ENCODE measurements around the gene ANKDD1B. TPM values are rescaled to one million over a fixed set of nuclear protein-coding genes. Genes with fewer than 3 reads are reported as not detected.
"Not testable (repeated sequence)": the region's sequence is repeated elsewhere in the genome, so short reads cannot be mapped to it uniquely, and the experiment has no call there.

Gene ANKDD1B
- total RNA-seq, 2 donors from 2014 or later, result 3.6 to 6.3 TPM

DNA sequence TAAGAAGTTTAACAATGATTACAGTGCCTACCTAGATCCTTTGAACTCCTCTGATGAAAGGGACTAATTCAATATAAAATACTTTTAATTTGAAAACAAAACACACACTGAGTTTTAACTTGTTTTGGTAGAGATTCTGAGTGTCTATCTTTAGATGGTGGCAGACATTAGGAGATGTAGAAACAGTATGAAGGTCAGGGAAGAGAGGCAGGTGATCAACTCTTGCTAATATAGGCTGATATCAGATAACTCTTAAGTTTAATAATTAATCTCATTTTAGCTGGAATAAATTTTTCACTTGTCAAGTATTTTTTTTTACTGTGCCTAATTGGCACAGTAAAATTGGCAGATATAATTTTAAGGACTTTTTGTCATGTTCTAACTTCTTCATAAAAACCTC, 75.2 kb downstream of the ANKDD1B start:
- TF ChIP-seq, protein P1, sequence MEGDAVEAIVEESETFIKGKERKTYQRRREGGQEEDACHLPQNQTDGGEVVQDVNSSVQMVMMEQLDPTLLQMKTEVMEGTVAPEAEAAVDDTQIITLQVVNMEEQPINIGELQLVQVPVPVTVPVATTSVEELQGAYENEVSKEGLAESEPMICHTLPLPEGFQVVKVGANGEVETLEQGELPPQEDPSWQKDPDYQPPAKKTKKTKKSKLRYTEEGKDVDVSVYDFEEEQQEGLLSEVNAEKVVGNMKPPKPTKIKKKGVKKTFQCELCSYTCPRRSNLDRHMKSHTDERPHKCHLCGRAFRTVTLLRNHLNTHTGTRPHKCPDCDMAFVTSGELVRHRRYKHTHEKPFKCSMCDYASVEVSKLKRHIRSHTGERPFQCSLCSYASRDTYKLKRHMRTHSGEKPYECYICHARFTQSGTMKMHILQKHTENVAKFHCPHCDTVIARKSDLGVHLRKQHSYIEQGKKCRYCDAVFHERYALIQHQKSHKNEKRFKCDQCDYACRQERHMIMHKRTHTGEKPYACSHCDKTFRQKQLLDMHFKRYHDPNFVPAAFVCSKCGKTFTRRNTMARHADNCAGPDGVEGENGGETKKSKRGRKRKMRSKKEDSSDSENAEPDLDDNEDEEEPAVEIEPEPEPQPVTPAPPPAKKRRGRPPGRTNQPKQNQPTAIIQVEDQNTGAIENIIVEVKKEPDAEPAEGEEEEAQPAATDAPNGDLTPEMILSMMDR (IDR thresholded peaks at IDR 0.05), result no peak
- no peak for DNase-seq
- no peaks in the 10 kb centered on the region for H3K27me3 ChIP-seq
- no peaks in the 10 kb centered on the region for H3K9me3 ChIP-seq
- H3K27ac ChIP-seq, result no peak overlapping the region
- H3K9ac ChIP-seq (ENCODE audit: low read depth in 2 of 2, low read length in 2 of 2), result no peak overlapping the region
- intact Hi-C loops (cut with DNase I), result no loop called here
- no peaks in the 10 kb centered on the region for H3K4me1 ChIP-seq
- no peaks in the 10 kb centered on the region for H3K36me3 ChIP-seq
- no peak overlapping the region for H3K4me3 ChIP-seq

DNA sequence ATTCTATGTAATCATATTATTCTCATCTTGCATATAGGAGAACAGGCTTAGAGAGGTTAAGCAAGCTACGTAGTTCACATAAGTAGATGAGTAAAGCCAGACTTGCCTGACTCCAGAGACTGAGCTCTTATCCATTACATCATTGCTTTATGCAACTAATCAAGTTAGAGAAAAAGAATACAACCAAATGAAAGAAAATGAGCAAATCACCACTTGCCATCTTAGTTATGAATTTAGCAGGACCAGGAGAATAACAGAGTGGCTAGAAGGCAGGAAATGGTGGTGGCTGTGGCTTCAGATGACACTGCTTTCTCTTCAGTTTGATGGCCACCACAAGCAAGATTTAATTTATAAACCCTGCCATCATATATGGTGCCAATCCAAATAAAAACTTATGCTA, 79.4 kb downstream of the ANKDD1B start:
- Histone ChIP-seq H3K27me3 (no peaks in the 10 kb centered on the region), H3K4me3 (no peak overlapping the region), H3K9me3 (no peaks in the 10 kb centered on the region), H3K4me1 (no peaks in the 10 kb centered on the region), H3K9ac (ENCODE audit: low read depth in 2 of 2, low read length in 2 of 2) (no peak overlapping the region), H3K36me3 (no peaks in the 10 kb centered on the region), H3K27ac (no peak overlapping the region)
- intact Hi-C loops (cut with DNase I), result no loop called here
- DNase-seq, result no peak
- TF ChIP-seq, protein P1 (IDR thresholded peaks at IDR 0.05), result no peak

DNA sequence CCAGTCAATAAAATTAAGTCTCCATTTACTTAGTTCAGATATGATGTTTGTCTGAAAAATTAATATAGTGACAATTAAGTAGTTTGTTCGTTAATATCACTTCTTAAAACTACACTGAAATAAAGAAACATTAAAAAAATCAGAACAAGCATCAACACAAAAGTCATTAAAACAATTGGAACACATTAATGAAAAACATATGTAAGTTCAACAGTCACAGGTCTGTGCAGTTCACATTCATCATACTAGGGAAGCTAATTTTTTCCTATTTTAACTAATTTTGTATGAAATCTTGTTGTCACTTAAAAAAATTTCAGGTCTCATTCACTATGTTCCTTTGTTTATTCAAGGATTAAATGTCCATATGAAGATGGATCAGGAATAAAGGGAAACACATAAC, 83.5 kb downstream of the ANKDD1B start:
- no peak overlapping the region for H3K9ac ChIP-seq (ENCODE audit: low read depth in 2 of 2, low read length in 2 of 2)
- H3K4me1 ChIP-seq, result no peaks in the 10 kb centered on the region
- intact Hi-C loops (cut with DNase I), result no loop called here
- no peak for DNase-seq
- no peaks in the 10 kb centered on the region for H3K9me3 ChIP-seq
- H3K36me3 ChIP-seq, result no peaks in the 10 kb centered on the region
- H3K27me3 ChIP-seq, result no peaks in the 10 kb centered on the region
- H3K4me3 ChIP-seq, result no peak overlapping the region
- TF ChIP-seq, protein P1 (IDR thresholded peaks at IDR 0.05), result no peak
- no peak overlapping the region for H3K27ac ChIP-seq

DNA sequence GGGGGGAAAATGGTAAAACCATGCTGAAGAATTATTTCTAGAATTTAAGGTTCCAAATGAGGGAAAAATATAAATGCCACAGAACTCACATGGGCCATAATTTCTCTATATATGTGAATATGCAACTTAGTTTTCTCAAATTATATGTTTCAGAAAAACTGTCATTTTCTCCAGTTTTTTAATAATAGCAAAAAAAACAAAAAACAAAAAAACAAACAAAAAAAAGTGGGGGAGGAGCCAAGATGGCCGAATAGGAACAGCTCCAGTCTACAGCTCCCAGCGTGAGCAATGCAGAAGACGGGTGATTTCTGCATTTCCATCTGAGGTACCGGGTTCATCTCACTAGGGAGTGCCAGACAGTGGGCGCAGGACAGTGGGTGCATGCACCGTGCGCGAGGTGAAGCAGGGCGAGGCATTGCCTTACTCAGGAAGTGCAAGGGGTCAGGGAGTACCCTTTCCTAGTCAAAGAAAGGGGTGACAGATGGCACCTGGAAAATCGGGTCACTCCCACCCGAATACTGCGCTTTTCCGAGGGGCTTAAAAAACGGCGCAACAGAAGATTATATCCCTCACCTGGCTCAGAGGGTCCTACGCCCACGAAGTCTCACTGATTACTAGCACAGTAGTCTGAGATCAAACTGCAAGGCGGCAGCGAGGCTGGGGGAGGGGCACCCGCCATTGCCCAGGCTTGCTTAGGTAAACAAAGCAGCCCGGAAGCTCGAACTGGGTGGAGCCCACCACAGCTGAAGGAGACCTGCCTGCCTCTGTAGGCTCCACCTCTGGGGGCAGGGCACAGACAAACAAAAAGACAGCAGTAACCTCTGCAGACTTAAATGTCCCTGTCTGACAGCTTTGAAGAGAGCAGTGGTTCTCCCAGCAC, 84.5 kb downstream of the ANKDD1B start:
- intact Hi-C loops (cut with DNase I); DNase-seq; H3K36me3 ChIP-seq; H3K9ac ChIP-seq (ENCODE audit: low read depth in 2 of 2, low read length in 2 of 2); H3K27me3 ChIP-seq; H3K27ac ChIP-seq; H3K9me3 ChIP-seq; H3K4me1 ChIP-seq; H3K4me3 ChIP-seq: not testable (repeated sequence)

DNA sequence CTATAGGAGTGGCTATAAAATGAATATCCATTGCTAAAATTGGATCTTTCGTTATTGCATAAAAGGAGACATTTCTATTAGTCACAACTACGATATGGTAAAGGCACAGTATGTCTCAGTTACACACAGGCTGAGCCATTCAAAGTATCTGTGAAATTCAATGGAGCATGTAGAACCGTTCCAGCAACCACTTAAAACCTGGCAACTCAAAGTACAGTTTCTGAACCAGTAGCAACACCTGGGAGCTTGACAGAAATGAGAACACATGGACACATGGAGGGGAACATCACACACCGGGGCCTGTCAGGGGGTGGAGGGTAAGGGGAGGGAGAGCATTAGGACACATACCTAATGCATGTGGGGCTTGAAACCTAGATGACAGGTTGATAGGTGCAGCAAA, 90.6 kb downstream of the ANKDD1B start:
- intact Hi-C loops (cut with DNase I), result no loop called here
- TF ChIP-seq, protein P1 (IDR thresholded peaks at IDR 0.05), result no peak
- no peak overlapping the region for H3K4me3 ChIP-seq
- H3K36me3 ChIP-seq, result no peaks in the 10 kb centered on the region
- no peak for DNase-seq
- H3K27me3 ChIP-seq, result no peaks in the 10 kb centered on the region
- H3K9ac ChIP-seq (ENCODE audit: low read depth in 2 of 2, low read length in 2 of 2), result no peak overlapping the region
- H3K9me3 ChIP-seq, result no peaks in the 10 kb centered on the region
- no peak overlapping the region for H3K27ac ChIP-seq
- H3K4me1 ChIP-seq, result no peaks in the 10 kb centered on the region

DNA sequence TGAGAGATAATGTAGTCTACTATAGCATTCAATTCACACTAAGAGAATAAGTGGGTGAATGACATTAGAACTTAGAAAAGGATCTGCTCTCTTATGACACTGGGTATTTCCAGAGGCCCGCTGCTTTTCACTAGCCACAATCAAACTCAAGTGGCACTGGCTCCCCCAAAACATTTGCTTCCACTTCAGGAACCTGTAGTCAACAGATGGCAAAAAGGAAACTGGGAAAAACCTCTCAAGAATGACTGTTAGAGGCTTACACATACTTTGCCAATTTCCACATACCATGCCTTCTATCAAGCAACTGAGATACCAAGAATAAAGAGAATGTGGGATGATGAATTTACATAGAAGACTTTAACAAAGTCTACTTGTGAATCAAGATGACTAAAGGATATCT, 94.8 kb downstream of the ANKDD1B start:
- no peaks in the 10 kb centered on the region for H3K36me3 ChIP-seq
- H3K27me3 ChIP-seq, result no peaks in the 10 kb centered on the region
- H3K4me1 ChIP-seq, result no peaks in the 10 kb centered on the region
- DNase-seq, result no peak
- no peak overlapping the region for H3K9ac ChIP-seq (ENCODE audit: low read depth in 2 of 2, low read length in 2 of 2)
- H3K9me3 ChIP-seq, result no peaks in the 10 kb centered on the region
- no peak overlapping the region for H3K4me3 ChIP-seq
- no peak overlapping the region for H3K27ac ChIP-seq
- TF ChIP-seq, protein P1 (IDR thresholded peaks at IDR 0.05), result no peak
- intact Hi-C loops (cut with DNase I), result no loop called here

Measured in colonic mucosa (tissue), 4 donors.